WTC11 (cell line): ENCODE measurements around the gene OR4K1.
"Not testable (repeated sequence)": the region's sequence is repeated elsewhere in the genome, so short reads cannot be mapped to it uniquely, and the experiment has no call there.

Experiments
- ATF2 ChIP-seq: sonication (generic); formaldehyde crosslinking; IDR thresholded peaks from 2 replicates; pipeline ENCODE4 v1.8.1; 2022; ENCODE audit warnings: low read depth, missing genetic modification reagents, borderline replicate concordance
- CTCF ChIP-seq: fragments of 200-600 bp; IDR thresholded peaks from 2 replicates; pipeline ENCODE4 v1.8.0; 2022; ENCODE audit warnings: antibody characterized with exemption
- E2F5 ChIP-seq: sonication (generic); formaldehyde crosslinking; IDR thresholded peaks from 2 replicates; pipeline ENCODE4 v1.8.1; 2022; ENCODE audit warnings: mild to moderate bottlenecking, moderate library complexity, missing genetic modification reagents
- IRF1 ChIP-seq: sonication (generic); formaldehyde crosslinking; IDR thresholded peaks from 2 replicates; pipeline ENCODE4 v1.8.0; 2023; ENCODE audit warnings: missing genetic modification reagents
- MXD4 ChIP-seq: fragments of 250-450 bp; sonication (Bioruptor Pico); IDR thresholded peaks from 2 replicates; pipeline ENCODE4 v1.8.0; 2021; ENCODE audit warnings: mild to moderate bottlenecking, moderate library complexity, borderline replicate concordance
- NFYB ChIP-seq: sonication (generic); formaldehyde crosslinking; conservative IDR thresholded peaks from 2 replicates; pipeline ENCODE4 v1.8.0; 2022; ENCODE audit warnings: low read depth, missing genetic modification reagents
- ZMAT4 ChIP-seq: fragments of 250-450 bp; sonication (Bioruptor Pico); IDR thresholded peaks from 2 replicates; pipeline ENCODE4 v1.9.0; 2021; ENCODE audit warnings: mild to moderate bottlenecking

GRCh38 chr14:19969735-19970134 lies 39.0 kb downstream of the OR4K1 start:
- not testable (repeated sequence) for TF ChIP-seq IRF1; E2F5 (CRISPR knock-in tag); CTCF; ZMAT4 (CRISPR knock-in tag); ATF2 (CRISPR knock-in tag); NFYB (CRISPR knock-in tag); MXD4 (CRISPR knock-in tag)
